Measurements from ENCODE around the gene SDK2.
"Not testable (repeated sequence)": the region's sequence is repeated elsewhere in the genome, so short reads cannot be mapped to it uniquely, and the experiment has no call there.

The SDK2 gene

GRCh38 chr17:73471924-73472323 is 172.3 kb downstream of the SDK2 start:
- DNase-seq, result no peak

GRCh38 chr17:73470316-73470826 is 173.9 kb downstream of the SDK2 start:
- DNase-seq, result no peak

DNA sequence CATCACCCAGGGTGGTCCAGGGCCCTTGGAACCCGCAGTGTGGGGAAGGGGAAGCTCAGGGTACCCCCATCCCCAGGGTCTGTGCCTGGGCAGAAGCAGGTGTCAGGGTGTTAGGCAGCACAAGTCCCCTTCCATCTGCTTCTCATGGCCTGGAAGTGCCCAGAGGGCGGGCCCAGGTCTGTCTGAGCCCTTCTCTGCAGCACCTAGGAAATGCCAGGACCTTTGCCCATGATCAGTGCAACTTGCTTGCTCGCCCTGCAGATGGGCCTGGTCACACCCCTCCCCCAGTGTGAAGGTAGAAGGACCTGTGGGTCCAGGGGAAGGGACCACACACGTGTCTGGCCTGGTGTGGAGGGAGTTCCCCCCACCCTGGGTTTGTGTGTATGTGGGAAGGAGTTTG is 174.9 kb downstream of the SDK2 start:
- DNase-seq, result no peak

DNA sequence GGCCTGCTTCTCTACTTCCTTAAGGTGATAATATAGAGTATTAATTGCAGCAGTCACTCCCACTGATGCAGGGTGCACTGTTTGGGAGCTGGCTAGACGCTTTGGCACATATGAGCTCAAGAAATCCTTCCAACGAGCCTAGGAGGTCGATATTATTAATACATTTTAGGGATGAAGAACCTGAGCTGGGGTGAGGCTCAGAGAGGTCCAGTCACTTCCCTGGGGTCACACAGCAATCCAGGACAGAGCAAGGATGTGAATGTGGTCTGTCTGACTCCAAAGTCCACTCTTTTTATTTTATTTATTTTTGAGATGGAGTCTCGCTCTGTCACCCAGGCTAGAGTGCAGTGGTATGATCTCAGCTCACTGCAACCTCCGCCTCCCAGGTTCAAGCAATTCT is 176.0 kb downstream of the SDK2 start:
- no peak for DNase-seq

GRCh38 chr17:73467651-73468050 is 176.6 kb downstream of the SDK2 start:
- DNase-seq, result no peak

DNA sequence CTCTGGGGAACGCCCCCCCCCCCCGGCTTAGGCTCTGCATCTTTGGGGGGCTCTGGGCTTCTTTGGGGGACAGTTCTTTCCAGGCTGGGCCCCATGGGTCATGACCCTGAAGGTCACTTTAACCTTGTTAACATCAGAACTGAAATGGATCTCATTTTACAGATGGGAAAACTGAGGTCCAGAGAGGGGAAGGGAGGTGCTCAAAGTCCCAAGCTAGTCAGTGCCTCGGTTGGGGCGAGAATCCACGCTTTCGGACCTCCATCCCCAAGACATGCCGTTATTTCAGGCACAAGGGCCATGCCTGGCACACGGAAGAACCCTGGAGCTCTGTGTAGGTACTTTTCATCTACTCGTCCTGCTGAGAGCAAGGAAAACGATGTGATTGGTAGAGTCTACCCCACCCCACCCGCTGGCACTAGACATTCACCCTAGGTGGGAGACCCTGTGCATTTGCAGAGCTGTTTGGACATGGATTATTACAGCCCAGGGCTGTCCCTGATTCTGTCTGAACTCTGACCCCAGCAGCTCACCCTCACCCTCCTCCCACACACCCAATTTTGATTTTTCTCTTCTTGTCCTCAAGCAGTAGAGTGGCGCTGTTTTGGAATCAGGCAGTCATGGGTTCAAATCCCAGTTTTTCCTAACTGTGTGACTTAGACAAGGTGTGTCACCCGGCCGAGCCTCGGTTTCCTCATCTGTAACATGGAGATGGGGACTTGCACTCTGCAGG is 177.4 kb downstream of the SDK2 start:
- no peak for DNase-seq

DNA sequence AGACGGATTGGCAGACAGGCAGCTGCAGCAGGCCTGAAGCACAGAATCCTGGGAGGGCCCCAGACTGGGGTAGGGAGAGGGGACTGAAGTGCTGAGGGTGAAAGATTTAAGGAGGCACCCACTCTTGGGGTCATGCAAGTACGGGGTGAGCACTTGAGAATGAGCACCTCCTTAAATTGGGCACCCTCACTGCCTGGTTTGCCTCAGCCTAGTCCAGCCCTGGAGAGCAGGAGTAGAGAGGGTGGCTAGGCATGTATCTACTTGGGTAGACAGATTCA is 178.4 kb downstream of the SDK2 start:
- no peak for DNase-seq

GRCh38 chr17:73465130-73465952 is 178.9 kb downstream of the SDK2 start:
- no peak for DNase-seq

DNA sequence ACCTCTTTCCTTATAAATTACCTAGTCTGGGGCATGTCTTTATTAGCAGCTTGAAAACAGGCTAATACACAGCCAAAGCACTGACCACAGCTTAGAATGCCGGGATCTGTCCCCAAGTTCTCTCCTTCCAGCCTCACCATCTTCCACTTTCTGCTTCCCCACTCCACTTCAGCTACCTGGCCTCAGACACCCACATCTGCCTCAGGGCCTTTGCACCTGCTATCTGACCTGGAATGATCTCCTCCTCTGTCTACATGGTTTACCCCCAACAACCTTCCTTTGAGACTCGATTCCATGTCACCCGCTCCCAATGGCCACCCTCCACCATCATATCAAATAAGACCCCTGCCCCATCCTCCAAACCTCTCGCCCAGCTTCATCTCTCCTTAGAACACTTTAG is 179.8 kb downstream of the SDK2 start:
- no peak for DNase-seq

GRCh38 chr17:73463821-73464220 is 180.4 kb downstream of the SDK2 start:
- no peak for DNase-seq

GRCh38 chr17:73462823-73463222 is 181.4 kb downstream of the SDK2 start:
- no peak for DNase-seq

GRCh38 chr17:73459980-73460379 is 184.3 kb downstream of the SDK2 start:
- DNase-seq, result no peak

GRCh38 chr17:73455767-73456166 is 188.5 kb downstream of the SDK2 start:
- no peak for DNase-seq

- no peak for DNase-seq
Measured at GRCh38 chr17:73455050-73455687, 189.1 kb downstream of the SDK2 start.

- not testable (repeated sequence) for DNase-seq
Measured at GRCh38 chr17:73453494-73453893, 190.8 kb downstream of the SDK2 start.

DNA sequence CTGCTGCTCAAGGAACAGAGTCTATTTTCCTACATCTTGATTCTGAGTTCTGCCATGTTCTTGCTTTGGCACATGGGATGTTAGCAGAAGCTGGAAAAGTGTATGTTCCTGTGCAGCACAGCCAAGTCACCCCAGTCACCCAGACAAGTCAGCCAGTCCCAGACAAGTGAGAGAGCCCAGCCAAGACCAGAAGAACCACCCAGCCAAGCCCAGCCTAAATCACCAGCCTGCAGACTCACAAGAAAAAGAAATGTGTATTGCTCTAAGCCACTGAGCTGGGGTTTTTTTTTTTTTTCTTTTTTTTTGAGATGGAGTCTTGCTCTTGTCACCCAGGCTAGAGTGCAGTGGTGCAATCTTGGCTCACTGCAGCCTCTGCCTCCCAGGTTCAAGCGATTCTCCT is 191.2 kb downstream of the SDK2 start:
- no peak for DNase-seq

DNA sequence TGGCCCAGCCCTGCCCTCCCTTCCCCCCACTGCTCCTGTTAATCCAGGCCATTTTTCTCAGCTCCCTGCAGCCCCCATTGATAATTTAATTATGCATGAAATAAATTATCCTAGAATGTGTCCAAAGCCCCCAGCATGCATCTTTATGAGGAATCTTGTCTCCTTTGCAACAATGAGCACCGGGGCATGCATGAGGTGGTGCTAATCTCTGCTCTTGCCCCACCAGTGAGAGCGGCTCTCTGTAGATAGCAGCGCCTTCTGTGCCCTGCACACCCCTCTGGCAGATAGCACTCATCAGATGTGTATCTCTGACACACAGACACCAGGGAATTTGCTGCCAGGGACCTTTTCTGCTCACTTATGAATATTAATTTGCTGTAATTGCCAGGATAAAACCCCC is 192.2 kb downstream of the SDK2 start:
- DNase-seq, result no peak

GRCh38 chr17:73447319-73447718 is 196.9 kb downstream of the SDK2 start:
- DNase-seq, result no peak

DNA sequence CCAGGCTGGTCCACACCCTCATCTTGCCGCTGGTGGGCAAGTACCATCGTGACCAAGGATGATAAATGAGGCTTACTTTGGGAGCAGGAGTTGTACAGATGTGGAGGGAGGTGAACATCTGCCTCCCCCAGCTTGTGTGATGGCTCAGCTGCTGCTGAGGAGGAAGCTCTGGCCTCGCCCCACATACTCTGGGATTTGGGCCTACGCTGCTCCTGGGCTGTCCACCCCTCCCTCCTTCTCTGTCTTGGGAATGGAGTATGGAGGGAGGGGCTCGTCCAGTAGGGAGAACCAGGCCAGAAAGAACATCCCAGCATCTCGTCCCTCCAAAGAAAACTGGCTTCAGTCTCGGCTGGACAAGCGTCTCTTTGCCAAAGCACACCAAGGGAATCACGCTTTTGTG is 197.6 kb downstream of the SDK2 start:
- DNase-seq, result no peak

DNA sequence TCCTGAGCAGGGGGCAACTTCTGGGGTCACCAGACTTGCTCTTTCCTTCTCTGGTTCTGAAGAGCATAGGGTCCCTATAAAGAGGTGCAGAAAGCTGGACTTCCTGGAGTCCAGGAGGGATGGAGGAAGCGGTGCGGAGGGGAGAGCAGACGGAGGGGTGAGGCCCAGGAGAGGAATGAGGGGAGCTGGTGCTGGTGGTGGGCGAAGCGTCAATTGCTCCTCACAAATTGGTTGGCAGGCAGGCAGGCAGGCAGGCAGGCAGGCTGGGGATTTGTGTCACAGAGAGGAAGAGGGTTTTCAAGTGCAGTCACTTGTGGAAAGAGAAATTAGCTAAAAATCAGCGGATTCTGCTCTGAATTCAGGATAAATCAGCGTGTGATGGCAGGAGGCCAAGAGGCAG is 198.8 kb downstream of the SDK2 start:
- DNase-seq, result no peak

GRCh38 chr17:73444021-73444420 is 200.2 kb downstream of the SDK2 start:
- DNase-seq, result no peak

DNA sequence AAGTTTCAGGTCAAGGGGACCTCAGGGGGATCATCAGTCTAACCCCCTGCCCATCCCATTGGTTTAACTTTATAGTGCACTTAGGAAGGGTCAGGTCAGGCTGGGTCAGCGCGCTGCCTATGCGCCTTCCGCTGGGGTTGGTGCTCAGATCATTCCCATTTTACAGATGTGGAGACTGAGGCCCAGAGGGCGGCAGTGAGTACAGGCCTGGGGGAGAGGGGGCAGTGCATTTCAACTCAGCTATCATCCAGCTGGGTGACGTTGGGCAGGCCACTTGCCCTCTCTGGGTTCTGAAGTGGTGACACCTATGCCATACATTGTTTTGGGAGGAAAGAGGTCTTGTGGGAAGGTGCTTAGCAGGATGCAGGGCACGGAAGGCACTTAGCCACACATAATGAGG is 204.6 kb downstream of the SDK2 start:
- no peak for DNase-seq

DNA sequence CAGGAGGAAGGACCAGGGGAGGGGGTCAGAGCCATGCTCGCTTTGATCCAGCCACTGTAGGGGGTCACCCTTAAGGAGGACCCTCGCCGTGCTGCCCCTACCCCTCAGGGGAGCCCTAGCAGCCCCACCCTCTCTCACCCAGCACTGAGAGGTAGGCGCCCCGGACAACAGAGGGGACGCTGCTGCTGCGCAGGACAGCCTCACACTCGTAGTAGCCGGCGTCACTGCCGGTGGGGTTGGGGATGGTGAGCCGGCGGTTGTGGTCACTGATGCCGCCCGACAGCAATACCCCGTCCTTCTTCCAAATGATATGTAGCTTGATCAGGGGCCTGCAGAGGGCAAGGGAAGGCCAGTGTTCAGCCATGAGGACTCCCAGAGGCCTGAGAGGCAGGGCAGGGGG is 206.4 kb downstream of the SDK2 start:
- no peak for DNase-seq

GRCh38 chr17:73436954-73437353 is 207.3 kb downstream of the SDK2 start:
- DNase-seq, result no peak
